ENCODE results near the gene DIPK1C. TPM values are rescaled to one million over a fixed set of nuclear protein-coding genes. Genes with fewer than 3 reads are reported as not detected.
"Not testable (repeated sequence)": the region's sequence is repeated elsewhere in the genome, so short reads cannot be mapped to it uniquely, and the experiment has no call there.

Gene DIPK1C
- total RNA-seq, result not detected

GRCh38 chr18:74457043-74457724 lies at the start of gene DIPK1C:
Gene DIPK1C (minus strand): TSS chr18:74457308. CDS start chr18:74457259, 49 bp downstream.
- DNase-seq (no peak), ATAC-seq (peak; percentile 42)
- peaks cover 2% of the 10 kb centered on the region for H3K36me3 Mint-ChIP-seq
- H3K4me3 Mint-ChIP-seq, result no peak within 1 kb of the TSS
- H3K9me3 Mint-ChIP-seq (ENCODE audit: low read depth), result no peaks in the 10 kb centered on the region
- CTCF ChIA-PET, result no interaction called here
- H3K27me3 Mint-ChIP-seq, result peaks cover 71% of the 10 kb centered on the region
- H3K4me1 Mint-ChIP-seq, result peaks cover 4% of the 10 kb centered on the region
- H3K27ac Mint-ChIP-seq, result no peak within 1 kb of the TSS

- ATAC-seq (no peak), DNase-seq (no peak)
- Mint-ChIP-seq H3K9me3 (ENCODE audit: low read depth) (no peaks in the 10 kb centered on the region), H3K27ac (no peak overlapping the region), H3K4me1 (peaks cover 12% of the 10 kb centered on the region), H3K4me3 (no peak overlapping the region), H3K27me3 (no peaks in the 10 kb centered on the region), H3K36me3 (peaks cover 55% of the 10 kb centered on the region)
- CTCF ChIA-PET, result no interaction called here
Observed at GRCh38 chr18:74506448-74507084, 49.5 kb upstream of the DIPK1C start.

DNA sequence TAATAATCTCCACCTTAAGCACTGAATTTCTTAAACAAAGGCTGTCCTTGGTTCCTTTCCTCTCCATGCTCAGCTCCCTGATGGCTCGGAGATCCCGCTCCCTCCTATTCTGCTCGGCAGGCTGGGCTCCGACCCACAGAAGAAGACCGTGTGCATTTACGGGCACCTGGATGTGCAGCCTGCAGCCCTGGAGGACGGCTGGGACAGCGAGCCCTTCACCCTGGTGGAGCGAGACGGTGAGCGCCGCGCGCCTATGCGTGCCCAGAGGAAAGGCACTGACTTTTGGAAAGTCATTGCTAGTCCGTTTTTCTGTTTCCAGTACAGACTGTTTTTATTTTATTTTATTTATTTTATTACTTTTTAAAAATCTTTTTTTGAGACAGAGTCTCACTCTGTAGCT lies 48.7 kb upstream of the DIPK1C start:
- H3K27me3 Mint-ChIP-seq, result no peaks in the 10 kb centered on the region
- DNase-seq (no peak), ATAC-seq (no peak)
- H3K36me3 Mint-ChIP-seq, result peaks cover 57% of the 10 kb centered on the region
- no peak overlapping the region for H3K4me3 Mint-ChIP-seq
- no peak overlapping the region for H3K27ac Mint-ChIP-seq
- H3K4me1 Mint-ChIP-seq, result peaks cover 19% of the 10 kb centered on the region
- H3K9me3 Mint-ChIP-seq (ENCODE audit: low read depth), result no peaks in the 10 kb centered on the region
- CTCF ChIA-PET, result interaction anchor here (0.8 to 1.0 kb wide), 2 partner anchors 46 to 53 kb away, joined by 3 to 6 read pairs; no protein-coding TSS in a partner anchor

DNA sequence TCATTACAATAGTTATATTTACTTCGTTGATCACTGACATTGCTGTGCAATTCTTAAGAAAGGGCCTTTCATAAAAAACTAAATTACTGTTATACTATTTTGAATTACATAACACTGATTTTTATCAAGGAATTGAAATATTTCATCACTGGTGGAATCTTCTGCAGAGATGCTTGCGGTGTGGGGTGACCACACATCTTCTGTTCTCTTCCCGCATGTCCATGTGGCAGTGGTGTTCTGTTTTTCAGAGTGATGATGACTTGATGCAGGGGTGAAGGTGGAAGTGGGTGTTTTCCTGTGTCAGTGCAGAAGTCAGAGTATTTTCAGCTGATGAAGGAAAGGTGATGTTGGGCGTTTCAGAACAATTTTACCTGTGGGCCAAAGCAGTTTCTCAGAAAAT lies 46.0 kb upstream of the DIPK1C start:
- CTCF ChIA-PET, result interaction anchor here (2.3 kb wide), 1 partner anchor 49 kb away, joined by 7 read pairs; no protein-coding TSS in a partner anchor
- H3K4me3 Mint-ChIP-seq, result no peak overlapping the region
- ATAC-seq, result no peak
- peaks cover 40% of the 10 kb centered on the region for H3K4me1 Mint-ChIP-seq
- H3K9me3 Mint-ChIP-seq (ENCODE audit: low read depth), result no peaks in the 10 kb centered on the region
- no peaks in the 10 kb centered on the region for H3K27me3 Mint-ChIP-seq
- no peak overlapping the region for H3K27ac Mint-ChIP-seq
- peaks cover 51% of the 10 kb centered on the region for H3K36me3 Mint-ChIP-seq
- no peak for DNase-seq

GRCh38 chr18:74501386-74501785 lies 44.3 kb upstream of the DIPK1C start:
- Mint-ChIP-seq H3K9me3 (ENCODE audit: low read depth) (no peaks in the 10 kb centered on the region), H3K27ac (peak overlapping the region; percentile 84), H3K36me3 (peaks cover 44% of the 10 kb centered on the region), H3K4me3 (no peak overlapping the region), H3K4me1 (peaks cover 49% of the 10 kb centered on the region), H3K27me3 (no peaks in the 10 kb centered on the region)
- no peak for ATAC-seq
- CTCF ChIA-PET, result interaction anchor here (2.3 kb wide), 1 partner anchor 50 kb away, joined by 7 read pairs; no protein-coding TSS in a partner anchor
- DNase-seq, result no peak

- CTCF ChIA-PET, result interaction anchor here (0.7 to 1.8 kb wide), 3 partner anchors 51 to 159 kb away, joined by 3 to 6 read pairs (median 4); no protein-coding TSS in a partner anchor
- Mint-ChIP-seq H3K4me3 (peak overlapping the region; percentile 68), H3K27ac (peak overlapping the region; percentile 84), H3K4me1 (peaks cover 51% of the 10 kb centered on the region), H3K36me3 (peaks cover 42% of the 10 kb centered on the region)
- not testable (repeated sequence) for DNase-seq; H3K9me3 Mint-ChIP-seq (ENCODE audit: low read depth); H3K27me3 Mint-ChIP-seq; ATAC-seq
Observed at GRCh38 chr18:74500774-74501173, 43.7 kb upstream of the DIPK1C start.

DNA sequence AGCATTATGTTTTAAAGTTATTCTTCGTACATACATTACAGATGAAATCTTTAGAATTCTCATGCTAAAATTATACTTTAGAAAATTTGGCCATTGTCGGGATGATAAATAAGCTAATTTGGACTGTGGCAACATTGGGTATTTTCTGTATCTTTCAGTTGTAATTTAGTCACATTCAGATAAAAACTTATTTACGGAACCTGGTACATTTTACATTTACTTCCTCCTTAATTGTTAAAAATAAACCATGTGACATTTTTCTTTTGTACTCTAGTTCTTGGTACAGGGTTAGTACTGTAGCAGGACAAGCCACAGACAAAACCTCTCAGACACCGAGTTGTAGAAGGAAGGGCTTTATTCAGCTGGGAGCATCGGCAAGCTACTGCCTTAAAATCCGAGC lies 43.3 kb upstream of the DIPK1C start:
- Mint-ChIP-seq H3K4me1 (peaks cover 54% of the 10 kb centered on the region), H3K4me3 (peak overlapping the region; percentile 68), H3K27me3 (no peaks in the 10 kb centered on the region), H3K9me3 (ENCODE audit: low read depth) (no peaks in the 10 kb centered on the region), H3K36me3 (peaks cover 40% of the 10 kb centered on the region), H3K27ac (peak overlapping the region; percentile 84)
- DNase-seq, result no peak
- ATAC-seq, result no peak
- CTCF ChIA-PET, result interaction anchor here (0.7 to 1.8 kb wide), 3 partner anchors 52 to 158 kb away, joined by 3 to 6 read pairs (median 4); no protein-coding TSS in a partner anchor

GRCh38 chr18:74499633-74500032 lies 42.5 kb upstream of the DIPK1C start:
- Mint-ChIP-seq H3K27ac (peak overlapping the region; percentile 100), H3K4me3 (peak overlapping the region; percentile 87), H3K36me3 (peaks cover 38% of the 10 kb centered on the region), H3K27me3 (no peaks in the 10 kb centered on the region), H3K4me1 (peaks cover 55% of the 10 kb centered on the region), H3K9me3 (ENCODE audit: low read depth) (no peaks in the 10 kb centered on the region)
- CTCF ChIA-PET, result interaction anchor here (1.2 to 1.8 kb wide), 2 partner anchors 53 to 146 kb away, joined by 4 to 6 read pairs; no protein-coding TSS in a partner anchor
- ATAC-seq (peak; percentile 34), DNase-seq (peak; percentile 83)

- H3K4me1 Mint-ChIP-seq, result peaks cover 55% of the 10 kb centered on the region
- H3K9me3 Mint-ChIP-seq (ENCODE audit: low read depth), result no peaks in the 10 kb centered on the region
- peak overlapping the region; percentile 100 for H3K27ac Mint-ChIP-seq
- ATAC-seq (peak; percentile 52), DNase-seq (peak; percentile 91)
- peak overlapping the region; percentile 87 for H3K4me3 Mint-ChIP-seq
- peaks cover 5% of the 10 kb centered on the region for H3K27me3 Mint-ChIP-seq
- CTCF ChIA-PET, result interaction anchor here (1.1 to 1.8 kb wide), 3 partner anchors 15 to 157 kb away, joined by 3 to 7 read pairs (median 6); no protein-coding TSS in a partner anchor
- peaks cover 35% of the 10 kb centered on the region for H3K36me3 Mint-ChIP-seq
Observed at GRCh38 chr18:74498712-74499627, 41.9 kb upstream of the DIPK1C start.

DNA sequence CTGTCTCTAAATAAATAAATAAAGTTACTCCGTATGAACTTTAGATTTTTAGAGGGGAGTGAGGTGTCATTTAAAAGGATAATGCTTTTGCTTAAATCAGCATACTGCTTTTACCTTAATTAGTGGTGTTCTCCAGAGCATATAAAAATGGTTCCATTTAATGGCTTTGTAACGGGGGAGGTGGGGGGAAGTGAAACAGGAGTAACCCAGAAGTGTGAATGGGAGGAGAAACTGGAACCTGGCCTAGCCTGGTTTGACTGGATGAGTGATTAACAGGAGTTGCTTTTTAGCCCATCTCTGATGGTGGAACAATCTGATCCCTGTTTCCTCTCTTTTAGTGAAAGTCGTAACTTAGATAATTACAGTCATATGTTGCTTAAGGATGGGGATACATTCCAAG lies 40.7 kb upstream of the DIPK1C start:
- Mint-ChIP-seq H3K4me3 (peak overlapping the region; percentile 87), H3K27ac (peak overlapping the region; percentile 100), H3K27me3 (peaks cover 10% of the 10 kb centered on the region), H3K36me3 (peaks cover 28% of the 10 kb centered on the region), H3K9me3 (ENCODE audit: low read depth) (no peaks in the 10 kb centered on the region), H3K4me1 (peaks cover 53% of the 10 kb centered on the region)
- no peak for DNase-seq
- CTCF ChIA-PET, result interaction anchor here (0.8 to 1.1 kb wide), 3 partner anchors 13 to 156 kb away, joined by 3 to 7 read pairs (median 3); no protein-coding TSS in a partner anchor
- ATAC-seq, result no peak

DNA sequence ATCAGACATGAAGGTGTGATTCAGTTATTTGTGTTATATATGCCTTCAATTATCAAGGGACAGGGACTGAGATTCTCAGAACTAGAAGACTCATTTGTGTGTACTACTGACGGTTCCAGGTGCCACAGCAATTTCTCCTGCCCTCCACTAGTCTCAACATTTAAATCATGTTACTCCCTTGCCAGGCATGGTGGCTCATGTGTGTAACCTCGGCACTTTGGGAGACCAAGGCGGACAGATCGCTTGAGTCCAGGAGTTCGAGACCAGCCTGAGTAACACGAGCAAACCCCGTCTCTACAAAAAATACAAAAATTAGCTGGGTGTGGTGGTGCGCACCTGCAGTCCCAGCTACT lies 40.2 kb upstream of the DIPK1C start:
- H3K36me3 Mint-ChIP-seq, result peaks cover 23% of the 10 kb centered on the region
- peak overlapping the region; percentile 87 for H3K4me3 Mint-ChIP-seq
- DNase-seq, result no peak
- no peak for ATAC-seq
- H3K27me3 Mint-ChIP-seq, result peaks cover 10% of the 10 kb centered on the region
- peaks cover 51% of the 10 kb centered on the region for H3K4me1 Mint-ChIP-seq
- CTCF ChIA-PET, result interaction anchor here (1.1 to 2.9 kb wide), 4 partner anchors 38 to 144 kb away, joined by 3 to 13 read pairs (median 8); no protein-coding TSS in a partner anchor
- H3K9me3 Mint-ChIP-seq (ENCODE audit: low read depth), result no peaks in the 10 kb centered on the region
- H3K27ac Mint-ChIP-seq, result peak overlapping the region; percentile 100

DNA sequence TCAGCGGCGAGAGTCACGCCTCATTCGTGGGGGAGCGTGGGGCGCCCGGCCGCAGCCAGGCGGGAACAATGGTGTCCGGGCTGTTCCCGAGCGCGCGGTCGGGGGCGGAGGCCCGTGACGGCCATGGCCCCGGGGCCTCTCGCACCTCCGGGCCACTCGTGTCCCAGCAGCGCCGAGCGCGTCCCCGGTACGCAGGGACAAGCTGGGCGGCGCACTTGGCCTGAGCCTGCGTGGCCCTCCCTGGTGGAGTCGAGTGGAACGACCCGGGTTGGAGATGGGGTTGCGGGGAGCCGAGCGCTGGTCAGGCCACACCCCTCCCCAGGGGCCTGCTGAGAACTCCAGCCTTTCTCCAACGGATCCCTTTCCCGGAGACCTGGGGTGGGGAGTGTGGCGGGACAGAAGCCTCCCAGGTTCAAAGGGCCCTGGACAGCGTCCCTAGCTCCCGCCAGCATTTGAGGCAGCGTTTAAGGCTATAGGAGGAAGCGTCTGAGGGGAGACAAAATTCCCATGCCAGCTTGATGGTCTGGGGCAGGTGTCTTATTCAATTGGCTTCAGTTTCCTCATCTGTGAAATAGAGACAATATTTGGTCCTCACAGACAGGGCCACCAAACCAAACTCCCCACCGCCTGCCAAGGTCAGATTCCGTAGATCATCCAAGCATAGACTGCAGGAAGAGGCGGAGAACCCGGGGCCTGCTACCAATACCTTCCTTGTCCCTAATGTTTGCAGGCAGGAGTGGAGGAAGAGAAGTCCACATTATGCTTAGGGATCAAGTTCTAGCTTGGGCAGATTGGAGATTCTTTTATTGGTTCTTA lies 39.6 kb upstream of the DIPK1C start:
- Mint-ChIP-seq H3K9me3 (ENCODE audit: low read depth) (no peaks in the 10 kb centered on the region), H3K27me3 (peaks cover 12% of the 10 kb centered on the region), H3K4me1 (peaks cover 47% of the 10 kb centered on the region), H3K27ac (peak overlapping the region; percentile 100), H3K36me3 (peaks cover 19% of the 10 kb centered on the region), H3K4me3 (peak overlapping the region; percentile 87)
- ATAC-seq (peak; percentile 25), DNase-seq (peak; percentile 69)
- CTCF ChIA-PET, result interaction anchor here (0.8 to 2.9 kb wide), 7 partner anchors 12 to 143 kb away, joined by 3 to 13 read pairs (median 5); partner anchors contain the start of gene ZNF407

Data from activated CD8-positive, alpha-beta memory T cell treated with anti-CD3 and anti-CD28 coated beads, Interleukin-2, amount 10 ng/mL, durations not matched to agents 7 days and 5 days (primary cell).